Loucy (cell line): ENCODE results near the gene MACROD2.

ENCODE experiments used
- H2AFZ ChIP-seq: fragments of 200-600 bp; sonication (generic); 2 replicates; pipeline ENCODE4 v1.6.0; 2016; ENCODE audit warnings: antibody characterized with exemption, mild to moderate bottlenecking, low read length, moderate library complexity
- H3F3A ChIP-seq: fragments of 200-600 bp; 2 replicates; pipeline ENCODE4 v1.6.0; 2016; ENCODE audit warnings: antibody characterized with exemption, low read depth, mild to moderate bottlenecking
- H3K27me3 ChIP-seq: fragments of 200-600 bp; sonication (generic); 2 replicates; pipeline ENCODE4 v1.6.1; 2014; ENCODE audit warnings: low read length, mild to moderate bottlenecking; ENCODE audit not compliant: insufficient read depth, poor library complexity, severe bottlenecking
- H3K36me3 ChIP-seq: fragments of 200-600 bp; sonication (generic); 2 replicates; pipeline ENCODE4 v1.6.1; 2016; ENCODE audit warnings: low read length; ENCODE audit not compliant: insufficient read depth
- H3K4me1 ChIP-seq: fragments of 200-600 bp; sonication (generic); 2 replicates; pipeline ENCODE4 v1.5.1; 2014; ENCODE audit warnings: low read length, mild to moderate bottlenecking; ENCODE audit not compliant: insufficient read depth, poor library complexity, severe bottlenecking
- H3K4me2 ChIP-seq: fragments of 200-600 bp; sonication (generic); 2 replicates; pipeline ENCODE4 v1.6.0; 2014; ENCODE audit warnings: antibody characterized with exemption, low read length, low read depth, mild to moderate bottlenecking; ENCODE audit not compliant: poor library complexity, severe bottlenecking
- H3K4me3 ChIP-seq: fragments of 200-600 bp; sonication (generic); 2 replicates; pipeline ENCODE4 v1.5.1; 2014; ENCODE audit warnings: low read length, mild to moderate bottlenecking, mixed read lengths; ENCODE audit not compliant: poor library complexity, severe bottlenecking
- H3K79me2 ChIP-seq: fragments of 200-600 bp; sonication (generic); 2 replicates; pipeline ENCODE4 v1.6.1; 2014; ENCODE audit warnings: low read length; ENCODE audit not compliant: insufficient read depth
- H3K9ac ChIP-seq: fragments of 200-600 bp; sonication (generic); 2 replicates; pipeline ENCODE4 v1.6.0; 2014; ENCODE audit warnings: mild to moderate bottlenecking, low read depth, low read length, moderate library complexity; ENCODE audit not compliant: poor library complexity, severe bottlenecking
- H3K9me2 ChIP-seq: fragments of 200-600 bp; sonication (generic); replicated peaks from 2 replicates; pipeline ENCODE4 v1.6.1; 2016; ENCODE audit warnings: low read depth, low read length, mixed read lengths
- H3K9me3 ChIP-seq: fragments of 200-600 bp; sonication (generic); 2 replicates; pipeline ENCODE4 v1.6.1; 2014; ENCODE audit warnings: mild to moderate bottlenecking, antibody characterized with exemption, low read length, low read depth; ENCODE audit not compliant: insufficient read depth
- H4K20me1 ChIP-seq: fragments of 200-600 bp; sonication (generic); 2 replicates; pipeline ENCODE4 v1.6.0; 2014; ENCODE audit warnings: antibody characterized with exemption, low read length, mild to moderate bottlenecking; ENCODE audit not compliant: insufficient read depth, poor library complexity, severe bottlenecking
- CTCF ChIP-seq: fragments of 200-600 bp; sonication (generic); conservative IDR thresholded peaks from 2 replicates; pipeline ENCODE4 v1.5.1; 2014; ENCODE audit warnings: mild to moderate bottlenecking, antibody characterized with exemption, low read length
- EZH2phosphoT487 ChIP-seq: fragments of 200-600 bp; IDR thresholded peaks from 2 replicates; pipeline ENCODE4 v1.6.1; 2018; ENCODE audit warnings: antibody characterized with exemption, mild to moderate bottlenecking, moderate library complexity, borderline replicate concordance

The MACROD2 gene

GRCh38 chr20:14773486-14773885 is 778.2 kb downstream of the MACROD2 start:
- no peak overlapping the region for H2AFZ ChIP-seq
- no peaks in the 10 kb centered on the region for H4K20me1 ChIP-seq
- no peak for TF ChIP-seq EZH2phosphoT487
- TF ChIP-seq CTCF: no peak
- H3K4me3 ChIP-seq: no peak overlapping the region
- H3F3A ChIP-seq: no peaks in the 10 kb centered on the region
- no peak overlapping the region for H3K9ac ChIP-seq
- H3K4me2 ChIP-seq: no peak overlapping the region
- H3K9me3 ChIP-seq: no peaks in the 10 kb centered on the region
- no peaks in the 10 kb centered on the region for H3K4me1 ChIP-seq
- H3K79me2 ChIP-seq: no peaks in the 10 kb centered on the region
- no peaks in the 10 kb centered on the region for H3K9me2 ChIP-seq
- no peaks in the 10 kb centered on the region for H3K27me3 ChIP-seq
- H3K36me3 ChIP-seq: no peaks in the 10 kb centered on the region

GRCh38 chr20:14775778-14776177 is 780.5 kb downstream of the MACROD2 start:
- Histone ChIP-seq H3K9me2 (no peaks in the 10 kb centered on the region), H3F3A (no peaks in the 10 kb centered on the region), H2AFZ (no peak overlapping the region), H3K79me2 (no peaks in the 10 kb centered on the region), H3K4me1 (no peaks in the 10 kb centered on the region), H4K20me1 (no peaks in the 10 kb centered on the region), H3K4me3 (no peak overlapping the region), H3K9me3 (no peaks in the 10 kb centered on the region), H3K36me3 (no peaks in the 10 kb centered on the region), H3K9ac (no peak overlapping the region), H3K4me2 (no peak overlapping the region), H3K27me3 (no peaks in the 10 kb centered on the region)
- no peak for TF ChIP-seq EZH2phosphoT487
- no peak for TF ChIP-seq CTCF

DNA sequence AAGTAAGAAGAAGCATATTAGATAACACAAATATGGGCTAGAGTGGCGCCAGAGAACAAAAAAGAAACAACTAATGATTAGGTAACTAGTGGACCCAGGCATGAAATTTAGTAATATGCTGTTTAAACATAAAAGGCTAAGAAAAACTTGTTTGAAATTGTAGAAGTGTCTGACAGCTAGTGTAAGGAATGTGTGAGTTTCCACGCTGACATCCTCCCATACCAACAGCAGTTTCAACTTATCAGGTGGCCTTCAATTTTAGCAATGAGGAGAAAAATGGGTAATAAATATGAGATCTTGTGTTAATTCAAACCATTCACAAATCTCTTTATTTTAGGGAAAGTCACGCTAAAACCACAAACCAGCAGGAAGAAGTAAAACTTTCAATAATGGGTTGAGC is 782.3 kb downstream of the MACROD2 start:
- H3K27me3 ChIP-seq: no peaks in the 10 kb centered on the region
- H3K9me2 ChIP-seq: no peaks in the 10 kb centered on the region
- no peaks in the 10 kb centered on the region for H3K4me1 ChIP-seq
- H4K20me1 ChIP-seq: no peaks in the 10 kb centered on the region
- no peaks in the 10 kb centered on the region for H3K36me3 ChIP-seq
- H3K79me2 ChIP-seq: no peaks in the 10 kb centered on the region
- H3K9ac ChIP-seq: no peak overlapping the region
- no peaks in the 10 kb centered on the region for H3K9me3 ChIP-seq
- H3F3A ChIP-seq: no peaks in the 10 kb centered on the region
- H2AFZ ChIP-seq: no peak overlapping the region
- H3K4me3 ChIP-seq: no peak overlapping the region
- no peak for TF ChIP-seq CTCF
- no peak for TF ChIP-seq EZH2phosphoT487
- no peak overlapping the region for H3K4me2 ChIP-seq
